Stimulated activated CD4-positive, alpha-beta T cell treated with anti-CD3 and anti-CD28 coated beads, Interleukin-2, amount 100 ng/mL, for 48 hours (primary cell): ENCODE data around the gene DCP1B.

Experiments used
- DNase-seq, 2 donors: peaks; one replicate each; pipeline ENCODE4 v3.0.0-alpha.2; 2020

The DCP1B gene

GRCh38 chr12:1934068-1934467 lies 70.2 kb downstream of the DCP1B start:
- no peak for DNase-seq

- no peak for DNase-seq
These were observed 70.8 kb downstream of the DCP1B start for GRCh38 chr12:1933342-1934051.

GRCh38 chr12:1932264-1932777 lies 71.9 kb downstream of the DCP1B start:
- no peak for DNase-seq

- no peak for DNase-seq
These were observed 72.6 kb downstream of the DCP1B start for GRCh38 chr12:1931642-1932041.

GRCh38 chr12:1930803-1931597 lies 73.3 kb downstream of the DCP1B start:
- no peak for DNase-seq

- DNase-seq, result no peak
These were observed 74.1 kb downstream of the DCP1B start for GRCh38 chr12:1929985-1930802.

- DNase-seq, result no peak
These were observed 74.8 kb downstream of the DCP1B start for GRCh38 chr12:1929241-1929984.

- no peak for DNase-seq
These were observed 75.7 kb downstream of the DCP1B start for GRCh38 chr12:1928439-1929121.

GRCh38 chr12:1927751-1928351 lies 76.4 kb downstream of the DCP1B start:
- no peak for DNase-seq

GRCh38 chr12:1927051-1927680 lies 77.1 kb downstream of the DCP1B start:
- DNase-seq, result no peak

- DNase-seq, result no peak
These were observed 78.0 kb downstream of the DCP1B start for GRCh38 chr12:1926251-1926657.

- DNase-seq, result no peak
These were observed 78.6 kb downstream of the DCP1B start for GRCh38 chr12:1925684-1926006.

GRCh38 chr12:1924996-1925683 lies 79.1 kb downstream of the DCP1B start:
- no peak for DNase-seq

- no peak for DNase-seq
These were observed 81.3 kb downstream of the DCP1B start for GRCh38 chr12:1922985-1923384.

- no peak for DNase-seq
These were observed 82.1 kb downstream of the DCP1B start for GRCh38 chr12:1922075-1922709.

GRCh38 chr12:1920971-1921370 lies 83.3 kb downstream of the DCP1B start:
- no peak for DNase-seq

- DNase-seq, result no peak
These were observed 83.8 kb downstream of the DCP1B start for GRCh38 chr12:1920436-1920835.

- no peak for DNase-seq
These were observed 84.5 kb downstream of the DCP1B start for GRCh38 chr12:1919763-1920162.

GRCh38 chr12:1919284-1919683 lies 85.0 kb downstream of the DCP1B start:
- no peak for DNase-seq

- DNase-seq, result no peak
These were observed 85.4 kb downstream of the DCP1B start for GRCh38 chr12:1918884-1919236.
